ENCODE data around the gene ALOXE3.

ALOXE3 gene

GRCh38 chr17:8141741-8142140, 23.4 kb upstream of the ALOXE3 start:
- DNase-seq: no peak

GRCh38 chr17:8141045-8141444, 22.7 kb upstream of the ALOXE3 start:
- no peak for DNase-seq

- no peak for DNase-seq
These were observed 22.0 kb upstream of the ALOXE3 start for GRCh38 chr17:8140065-8141029.

- DNase-seq: peak; percentile 99
These were observed 20.5 kb upstream of the ALOXE3 start for GRCh38 chr17:8138672-8139371.

- DNase-seq: no peak
These were observed 20.0 kb upstream of the ALOXE3 start for GRCh38 chr17:8138374-8138671.

GRCh38 chr17:8137645-8138373, 19.5 kb upstream of the ALOXE3 start:
- peak in 1 of 2 experiments; percentile 31 for DNase-seq

GRCh38 chr17:8133941-8134340, 15.6 kb upstream of the ALOXE3 start:
- no peak for DNase-seq

- no peak for DNase-seq
These were observed 15.1 kb upstream of the ALOXE3 start for GRCh38 chr17:8133399-8133798.

GRCh38 chr17:8131844-8132441, 13.6 kb upstream of the ALOXE3 start:
- DNase-seq: no peak

GRCh38 chr17:8128125-8128784, 9.9 kb upstream of the ALOXE3 start:
- no peak for DNase-seq

- peak; percentile 75 to 77 for DNase-seq
These were observed 8.3 kb upstream of the ALOXE3 start for GRCh38 chr17:8126491-8127066.

GRCh38 chr17:8125947-8126490, 7.7 kb upstream of the ALOXE3 start:
- peak; percentile 72 for DNase-seq

- peak; percentile 97 to 98 for DNase-seq
These were observed 7.0 kb upstream of the ALOXE3 start for GRCh38 chr17:8125154-8125946.

- DNase-seq: peak; percentile 58 to 60
These were observed 6.2 kb upstream of the ALOXE3 start for GRCh38 chr17:8124350-8125153.

GRCh38 chr17:8123695-8124349, 5.5 kb upstream of the ALOXE3 start, which contains the start of gene HES7:
Gene HES7 (minus strand): TSS chr17:8124106. CDS start chr17:8124084, 22 bp downstream.
- peak in 1 of 2 experiments; percentile 36 for DNase-seq

GRCh38 chr17:8122924-8123694, 4.8 kb upstream of the ALOXE3 start:
- peak; percentile 74 for DNase-seq

GRCh38 chr17:8122422-8122923, 4.2 kb upstream of the ALOXE3 start:
- peak; percentile 52 to 54 for DNase-seq
